A549 (cell line): ENCODE data around the gene UVRAG.

ENCODE experiments used
- CTCF ChIP-seq: fragments of >200 bp; sonication (Bioruptor Twin); formaldehyde crosslinking; IDR thresholded peaks from 3 replicates; pipeline ENCODE4 v1.5.1; 2016
- MAX ChIP-seq: IDR thresholded peaks from 2 replicates; pipeline ENCODE4 v1.6.1; 2012

- TF ChIP-seq MAX (no peak), CTCF (no peak)
These were observed 151.7 kb downstream of the UVRAG start for GRCh38 chr11:75966537-75967287.
